ENCODE measurements around the gene ABCA2. TPM values are rescaled to one million over a fixed set of nuclear protein-coding genes. Genes with fewer than 3 reads are reported as not detected.

ABCA2 gene
- polyA plus RNA-seq, 6 donors from 2014 or later: 0.63 to 3.9 (median 1.3) TPM; not detected in 1

GRCh38 chr9:137046088-137046787 lies 18.2 kb upstream of the ABCA2 start, which contains the start of gene NPDC1:
Gene NPDC1, minus strand, starts transcription at chr9:137046177. Its CDS starts 188 bp downstream, at chr9:137045989.
- Mint-ChIP-seq H3K4me1 (peaks cover 9 to 20% (median 17%) of the 10 kb centered on the region in 3 donors), H3K27ac (peak within 1 kb of the TSS in 2 of 6 donors; percentile 37 to 51)

GRCh38 chr9:137045294-137046087 lies 17.5 kb upstream of the ABCA2 start:
- H3K27me3 Mint-ChIP-seq: peaks cover 9 to 74% (median 21%) of the 10 kb centered on the region in 3 donors
- DNase-seq: no peak

More at GRCh38 chr9:137046088-137046787, 18.2 kb upstream of the ABCA2 start, which contains the start of gene NPDC1:
- Mint-ChIP-seq H3K4me3 (peak within 1 kb of the TSS in 6 of 8 donors; percentile 15 to 65 (median 52)), H3K9me3 (no peaks in the 10 kb centered on the region), H3K27me3 (peaks cover 9 to 80% (median 24%) of the 10 kb centered on the region in 3 donors), H3K36me3 (no peaks in the 10 kb centered on the region)
- ATAC-seq (ENCODE audit: low read depth in 2 of 2) (peak; percentile 87 to 93), DNase-seq (peak; percentile 80)

GRCh38 chr9:137044502-137045177 lies 16.6 kb upstream of the ABCA2 start:
- Mint-ChIP-seq H3K36me3 (no peaks in the 10 kb centered on the region), H3K4me3 (peak overlapping the region in 5 of 8 donors; percentile 35 to 51 (median 42)), H3K4me1 (peaks cover 9 to 20% (median 17%) of the 10 kb centered on the region in 3 donors), H3K27me3 (peaks cover 9 to 66% (median 20%) of the 10 kb centered on the region in 3 donors), H3K9me3 (no peaks in the 10 kb centered on the region), H3K27ac (no peak overlapping the region)
- no peak for DNase-seq
- ATAC-seq (ENCODE audit: low read depth in 2 of 2): no peak

More at GRCh38 chr9:137045294-137046087, 17.5 kb upstream of the ABCA2 start:
- Mint-ChIP-seq H3K9me3 (no peaks in the 10 kb centered on the region), H3K27ac (no peak overlapping the region), H3K4me1 (peaks cover 9 to 20% (median 17%) of the 10 kb centered on the region in 3 donors), H3K36me3 (no peaks in the 10 kb centered on the region), H3K4me3 (peak overlapping the region in 3 of 8 donors; percentile 9 to 48 (median 39))
- ATAC-seq (ENCODE audit: low read depth in 2 of 2): no peak

GRCh38 chr9:137044037-137044436 lies 16.0 kb upstream of the ABCA2 start:
- H3K27me3 Mint-ChIP-seq: peaks cover 9 to 63% (median 16%) of the 10 kb centered on the region in 3 donors
- no peaks in the 10 kb centered on the region for H3K9me3 Mint-ChIP-seq
- no peak overlapping the region for H3K27ac Mint-ChIP-seq

GRCh38 chr9:137042751-137043727 lies 15.0 kb upstream of the ABCA2 start:
- Mint-ChIP-seq H3K4me1 (peaks cover 9 to 18% (median 17%) of the 10 kb centered on the region in 3 donors), H3K4me3 (no peak overlapping the region)

More at GRCh38 chr9:137044037-137044436, 16.0 kb upstream of the ABCA2 start:
- H3K4me3 Mint-ChIP-seq: no peak overlapping the region
- DNase-seq (no peak), ATAC-seq (ENCODE audit: low read depth in 2 of 2) (no peak)
- peaks cover 9 to 18% (median 17%) of the 10 kb centered on the region in 3 donors for H3K4me1 Mint-ChIP-seq
- H3K36me3 Mint-ChIP-seq: no peaks in the 10 kb centered on the region

GRCh38 chr9:137041124-137041523 lies 13.1 kb upstream of the ABCA2 start:
- H3K27ac Mint-ChIP-seq: no peak overlapping the region
- peaks cover 5 to 10% (median 8%) of the 10 kb centered on the region in 3 donors for H3K4me1 Mint-ChIP-seq
- ATAC-seq (ENCODE audit: low read depth in 2 of 2): no peak
- peaks cover 4 to 47% (median 16%) of the 10 kb centered on the region in 3 donors for H3K27me3 Mint-ChIP-seq
- no peaks in the 10 kb centered on the region for H3K9me3 Mint-ChIP-seq
- no peaks in the 10 kb centered on the region for H3K36me3 Mint-ChIP-seq
- no peak overlapping the region for H3K4me3 Mint-ChIP-seq
- no peak for DNase-seq

More at GRCh38 chr9:137042751-137043727, 15.0 kb upstream of the ABCA2 start:
- ATAC-seq (ENCODE audit: low read depth in 2 of 2) (no peak), DNase-seq (no peak)
- Mint-ChIP-seq H3K27me3 (peaks cover 9 to 66% (median 16%) of the 10 kb centered on the region in 3 donors), H3K27ac (no peak overlapping the region), H3K9me3 (no peaks in the 10 kb centered on the region), H3K36me3 (no peaks in the 10 kb centered on the region)

- peaks cover 4 to 47% (median 16%) of the 10 kb centered on the region in 3 donors for H3K27me3 Mint-ChIP-seq
- ATAC-seq (ENCODE audit: low read depth in 2 of 2) (no peak), DNase-seq (no peak)
- H3K4me1 Mint-ChIP-seq: peaks cover 5 to 10% (median 8%) of the 10 kb centered on the region in 3 donors
- H3K36me3 Mint-ChIP-seq: no peaks in the 10 kb centered on the region
- no peak overlapping the region for H3K4me3 Mint-ChIP-seq
- no peaks in the 10 kb centered on the region for H3K9me3 Mint-ChIP-seq
- no peak overlapping the region for H3K27ac Mint-ChIP-seq
Measured at GRCh38 chr9:137040568-137040967, 12.5 kb upstream of the ABCA2 start.

GRCh38 chr9:137039611-137040366 lies 11.8 kb upstream of the ABCA2 start:
- Mint-ChIP-seq H3K9me3 (no peaks in the 10 kb centered on the region), H3K27ac (no peak overlapping the region), H3K36me3 (no peaks in the 10 kb centered on the region), H3K4me3 (no peak overlapping the region), H3K4me1 (peaks cover 5 to 12% (median 5%) of the 10 kb centered on the region in 3 donors), H3K27me3 (peaks cover 1 to 46% (median 12%) of the 10 kb centered on the region in 3 donors)
- DNase-seq (no peak), ATAC-seq (ENCODE audit: low read depth in 2 of 2) (no peak)

GRCh38 chr9:137038916-137039315 lies 10.9 kb upstream of the ABCA2 start:
- Mint-ChIP-seq H3K9me3 (no peaks in the 10 kb centered on the region), H3K27ac (no peak overlapping the region)
- no peak for ATAC-seq (ENCODE audit: low read depth in 2 of 2)

GRCh38 chr9:137037483-137037882 lies 9.4 kb upstream of the ABCA2 start:
- no peak overlapping the region for H3K27ac Mint-ChIP-seq

More at GRCh38 chr9:137038916-137039315, 10.9 kb upstream of the ABCA2 start:
- no peak overlapping the region for H3K4me3 Mint-ChIP-seq
- no peaks in the 10 kb centered on the region for H3K36me3 Mint-ChIP-seq
- peaks cover 0 to 37% (median 8%) of the 10 kb centered on the region in 3 donors for H3K27me3 Mint-ChIP-seq
- H3K4me1 Mint-ChIP-seq: peaks cover 9 to 15% (median 10%) of the 10 kb centered on the region in 3 donors
- no peak for DNase-seq

GRCh38 chr9:137037035-137037434 lies 9.0 kb upstream of the ABCA2 start:
- H3K4me1 Mint-ChIP-seq: peaks cover 23 to 33% (median 26%) of the 10 kb centered on the region in 3 donors
- H3K9me3 Mint-ChIP-seq: no peaks in the 10 kb centered on the region
- no peak overlapping the region for H3K27ac Mint-ChIP-seq
- no peaks in the 10 kb centered on the region for H3K36me3 Mint-ChIP-seq
- peaks cover 0 to 21% (median 8%) of the 10 kb centered on the region in 3 donors for H3K27me3 Mint-ChIP-seq
- no peak overlapping the region for H3K4me3 Mint-ChIP-seq
- ATAC-seq (ENCODE audit: low read depth in 2 of 2) (no peak), DNase-seq (no peak)

More at GRCh38 chr9:137037483-137037882, 9.4 kb upstream of the ABCA2 start:
- H3K27me3 Mint-ChIP-seq: peaks cover 0 to 23% (median 8%) of the 10 kb centered on the region in 3 donors
- H3K4me1 Mint-ChIP-seq: peaks cover 19 to 29% (median 23%) of the 10 kb centered on the region in 3 donors
- no peaks in the 10 kb centered on the region for H3K9me3 Mint-ChIP-seq
- H3K36me3 Mint-ChIP-seq: no peaks in the 10 kb centered on the region
- DNase-seq (no peak), ATAC-seq (ENCODE audit: low read depth in 2 of 2) (no peak)
- no peak overlapping the region for H3K4me3 Mint-ChIP-seq

Data from naive B cell (primary cell).